GM12878 (cell line): Measurements from ENCODE around the gene MPIG6B. TPM values are rescaled to one million over a fixed set of nuclear protein-coding genes. Genes with fewer than 3 reads are reported as not detected.

Experiments
- ATAC-seq: fragments of 200-7000 bp; cut with Tn5 transposase; 3 replicates; pipeline ENCODE4 v1.9.1; 2020; ENCODE audit warnings: mild to moderate bottlenecking, moderate library complexity
- BruUV-seq: library from RNA; stranded (reverse); fragments of 400-500 nt; replicated peaks from 2 replicates; lab custom pipeline; 2021; lab: Mats Ljungman, UMichigan
- CTCF ChIA-PET: fragments of 300-600 bp; sonication (Branson Sonifier 250); formaldehyde crosslinking; extraction: SDS; loops from one replicate; lab custom pipeline; 2021; ENCODE audit warnings: inconsistent platforms; lab: Yijun Ruan, JAX
- POLR2A ChIA-PET: fragments of 350-600 bp; formaldehyde crosslinking; extraction: SDS; loops from one replicate; lab custom pipeline; 2021; ENCODE audit warnings: inconsistent platforms; lab: Charles Lee
- RAD21 ChIA-PET: fragments of 300-600 bp; sonication (Branson Sonifier 250); formaldehyde crosslinking; loops from one replicate; lab custom pipeline; 2023; ENCODE audit warnings: antibody characterized with exemption; ENCODE audit not compliant: unreplicated experiment; lab: Charles Lee
- SMC1A ChIA-PET: fragments of 300-600 bp; sonication (Branson Sonifier 250); formaldehyde crosslinking; loops from one replicate; lab custom pipeline; 2023; ENCODE audit not compliant: unreplicated experiment, uncharacterized antibody; lab: Charles Lee
- DNase-seq: peaks from one replicate; pipeline ENCODE4 v3.0.0-alpha.2; 2011; ENCODE audit warnings: low read depth, low spot score
- FAIRE-seq: peaks from 3 replicates; lab custom pipeline; 2011; peaks lifted over from hg19 to GRCh38; lab: Jason Lieb, UNC
- H2AFZ ChIP-seq: 2 replicates; pipeline ENCODE4 v1.6.0; 2011; ENCODE audit warnings: low read depth, low read length, control low read depth; ENCODE audit not compliant: control insufficient read depth
- H3K27ac ChIP-seq: 2 replicates; pipeline ENCODE4 v1.5.1; 2011; ENCODE audit warnings: control low read depth; ENCODE audit not compliant: control insufficient read depth, insufficient read depth
- H3K27me3 ChIP-seq, 2 experiments: replicated peaks in 1 of 2; 2 replicates each; pipeline versions ENCODE4 v1.6.0 to v1.6.1; 2011; ENCODE audit warnings: low read length in 1 of 2; ENCODE audit not compliant: control insufficient read depth in 2 of 2, insufficient read depth in 2 of 2
- H3K36me3 ChIP-seq, 2 experiments: 2 replicates each; pipeline ENCODE4 v1.5.1; 2011; ENCODE audit warnings: low read length in 1 of 2; ENCODE audit not compliant: control insufficient read depth in 2 of 2, insufficient read depth in 2 of 2
- H3K4me1 ChIP-seq: 2 replicates; pipeline ENCODE4 v1.6.1; 2011; ENCODE audit warnings: mild to moderate bottlenecking, low read length, moderate library complexity, mixed read lengths; ENCODE audit not compliant: control insufficient read depth, insufficient read depth
- H3K4me2 ChIP-seq: 2 replicates; pipeline ENCODE4 v1.6.0; 2011; ENCODE audit warnings: control low read depth; ENCODE audit not compliant: control insufficient read depth, insufficient read depth
- H3K4me3 ChIP-seq: fragments of 200-600 bp; sonication (generic); 2 replicates; pipeline ENCODE4 v1.5.1; 2016
- H3K79me2 ChIP-seq: 2 replicates; pipeline ENCODE4 v1.6.0; 2011; ENCODE audit warnings: low read length; ENCODE audit not compliant: control insufficient read depth, insufficient read depth
- H3K9ac ChIP-seq: 2 replicates; pipeline ENCODE4 v1.8.0; 2011; ENCODE audit warnings: low read length, control low read depth, mixed read lengths; ENCODE audit not compliant: control insufficient read depth, insufficient read depth
- H3K9me3 ChIP-seq: replicated peaks from 3 replicates; pipeline ENCODE4 v1.5.1; 2011; ENCODE audit warnings: mild to moderate bottlenecking, low read length; ENCODE audit not compliant: control insufficient read depth, insufficient read depth
- H4K20me1 ChIP-seq: 2 replicates; pipeline ENCODE4 v1.6.0; 2011; ENCODE audit not compliant: control insufficient read depth, insufficient read depth
- E2F4 ChIP-seq: IDR thresholded peaks from 2 replicates; pipeline ENCODE4 v1.6.1; 2012; ENCODE audit warnings: low read depth, low read length, improper control_type of control experiment
- HDAC6 ChIP-seq: fragments of 200-600 bp; sonication (generic); IDR thresholded peaks from one replicate; pipeline ENCODE4 v1.8.0; 2017; ENCODE audit warnings: antibody characterized with exemption; ENCODE audit not compliant: unreplicated experiment
- IKZF1 ChIP-seq: fragments of 450-650 bp; conservative IDR thresholded peaks from 2 replicates; pipeline ENCODE4 v1.6.1; 2017; ENCODE audit warnings: antibody characterized with exemption, mild to moderate bottlenecking
- IRF3 ChIP-seq: fragments of 450-650 bp; IDR thresholded peaks from 2 replicates; pipeline ENCODE4 v1.6.1; 2014; ENCODE audit warnings: mild to moderate bottlenecking
- MXI1 ChIP-seq: fragments of 150-350 bp; IDR thresholded peaks from 2 replicates; pipeline ENCODE4 v1.6.1; 2011; ENCODE audit warnings: low read depth, mild to moderate bottlenecking, inconsistent platforms, low read length, improper control_type of control experiment
- MYC ChIP-seq: IDR thresholded peaks from 2 replicates; pipeline ENCODE4 v1.6.1; 2011; ENCODE audit warnings: mild to moderate bottlenecking, low read length, moderate library complexity, inconsistent platforms; ENCODE audit not compliant: insufficient read depth, insufficient replicate concordance, insufficient read length, severe bottlenecking
- SP1 ChIP-seq: IDR thresholded peaks from one replicate; pipeline ENCODE4 v1.6.1; 2011; ENCODE audit warnings: low read depth, low read length
- WGBS: methylation state at CpG from one replicate; pipeline ENCODE4 v1.1.6; 2016; ENCODE audit warnings: low lambda C conversion rate; ENCODE audit not compliant: insufficient replicate concordance, insufficient coverage; ENCODE audit errors: missing lambda C conversion rate; 5-methylcytosine and 5-hydroxymethylcytosine counted together
- in situ Hi-C: fragments of 300-500 bp; cut with MboI; formaldehyde crosslinking; loops from 9 replicates; pipeline ENCODE4 v1.14.3; 2018; ENCODE audit warnings: mixed read lengths
- intact Hi-C: fragments of 100-400 bp; cut with micrococcal nuclease; formaldehyde crosslinking; loops from one replicate; pipeline ENCODE4 v1.14.2; 2022; ENCODE audit not compliant: unreplicated experiment
- polyA plus RNA-seq, 11 experiments: library from polyadenylated mRNA; depleted of rRNA in 4 of 11; unstranded in 6 of 11; stranded (reverse) in 5 of 11; fragments of >200 nt; fragmentation: Nextera tagmentation in 4 of 11; fragmentation: Illumina TruSeq in 1 of 11; extraction: Ambion mirVana in 4 of 11; extraction: Trizol in 1 of 11; gene quantifications; 1 replicate in 1 of 11; 2 replicates in 10 of 11; pipeline versions ENCODE4 v1.2.1 to v1.2.3, GENCODE V29; 2011 to 2016; ENCODE audit warnings: inconsistent platforms in 2 of 11, missing spikeins in 2 of 11, low read depth in 1 of 11
- total RNA-seq, 4 experiments: library from RNA; depleted of rRNA in 3 of 4; stranded (reverse); fragments of >200 nt in 3 of 4; fragmentation: Illumina TruSeq in 1 of 4; extraction: Trizol in 1 of 4; gene quantifications; 2 replicates each; pipeline versions ENCODE4 v1.2.1 to v1.2.3, GENCODE V29; 2013 to 2021

The MPIG6B gene
- total and polyA plus RNA-seq, 10 of the 15 experiments (the other 5 are each of a cell fraction or from before 2014, with no cell fraction given), result not detected

- TF ChIP-seq IRF3, result no peak
- TF ChIP-seq MXI1, result no peak
- TF ChIP-seq IKZF1, result no peak
- no peak for TF ChIP-seq HDAC6
- TF ChIP-seq, all 136 proteins: peak for 0
Observed at GRCh38 chr6:31742894-31743293, 19.7 kb downstream of the MPIG6B start (continued).

- FAIRE-seq, result no peak
- H3K9me3 ChIP-seq, result no peaks in the 10 kb centered on the region
- H2AFZ ChIP-seq, result no peak overlapping the region
- DNase-seq, result no peak
- TF ChIP-seq MYC (no peak), SP1 (no peak), E2F4 (no peak)
- no peak overlapping the region for H3K27ac ChIP-seq
- ChIA-PET RAD21 (no interaction called here), SMC1A (interaction anchor here (1.1 kb wide), 1 partner anchor 14 kb away, joined by 3 read pairs; no protein-coding TSS in a partner anchor), CTCF (no interaction called here), POLR2A (interaction anchor here (0.6 kb wide), 1 partner anchor 138 kb away, joined by 5 read pairs; no protein-coding TSS in a partner anchor)
- BruUV-seq, result no TSS peak
- no peak overlapping the region for H3K4me3 ChIP-seq
- in situ Hi-C loops (no loop called here), intact Hi-C loops (no loop called here)
- H3K4me2 ChIP-seq, result no peak overlapping the region
- no peak for ATAC-seq
- no peaks in the 10 kb centered on the region for H3K27me3 ChIP-seq
- WGBS, result 78% methylated on average over 1 of the region's 1 CpG
- no peak overlapping the region for H3K9ac ChIP-seq
- H3K36me3 ChIP-seq, result peaks cover 1 to 7% of the 10 kb centered on the region in 2 experiments; a peak in 2 of 4 replicates
- peaks cover 3% of the 10 kb centered on the region; the same call in 1 of the 2 replicates for H3K4me1 ChIP-seq
- no peaks in the 10 kb centered on the region for H4K20me1 ChIP-seq
- peaks cover 11% of the 10 kb centered on the region for H3K79me2 ChIP-seq
Observed at GRCh38 chr6:31744422-31744821, 21.2 kb downstream of the MPIG6B start.
